ENCODE results near the gene MRPL11.

MRPL11 gene

GRCh38 chr11:66438504-66439466 is at the start of gene MRPL11:
Gene MRPL11 (minus strand): TSS chr11:66438848. CDS start chr11:66438754, 94 bp downstream.
- peak; percentile 71 to 72 for DNase-seq (ENCODE audit: low read depth in 1 of 2, low spot score in 1 of 2)

- DNase-seq (ENCODE audit: low read depth in 1 of 2, low spot score in 1 of 2), result no peak
Observed at GRCh38 chr11:66484806-66485380, 46.2 kb upstream of the MRPL11 start.

- peak; percentile 88 to 92 for DNase-seq (ENCODE audit: low read depth in 1 of 2, low spot score in 1 of 2)
Observed at GRCh38 chr11:66480117-66480938, 41.7 kb upstream of the MRPL11 start, which contains the start of gene DPP3. Gene DPP3 (plus strand): TSS chr11:66480434. CDS start chr11:66482201, 1,767 bp downstream.

GRCh38 chr11:66479394-66480116 is 40.9 kb upstream of the MRPL11 start:
- no peak for DNase-seq (ENCODE audit: low read depth in 1 of 2, low spot score in 1 of 2)

GRCh38 chr11:66478729-66479393 is 40.2 kb upstream of the MRPL11 start:
- DNase-seq (ENCODE audit: low read depth in 1 of 2, low spot score in 1 of 2), result no peak

- no peak for DNase-seq (ENCODE audit: low read depth in 1 of 2, low spot score in 1 of 2)
Observed at GRCh38 chr11:66477263-66478201, 38.9 kb upstream of the MRPL11 start.

- DNase-seq (ENCODE audit: low read depth in 1 of 2, low spot score in 1 of 2), result no peak
Observed at GRCh38 chr11:66476841-66477251, 38.2 kb upstream of the MRPL11 start.

- no peak for DNase-seq (ENCODE audit: low read depth in 1 of 2, low spot score in 1 of 2)
Observed at GRCh38 chr11:66476173-66476840, 37.7 kb upstream of the MRPL11 start.

GRCh38 chr11:66475349-66476172 is 36.9 kb upstream of the MRPL11 start:
- no peak for DNase-seq (ENCODE audit: low read depth in 1 of 2, low spot score in 1 of 2)

GRCh38 chr11:66473608-66474515 is 35.2 kb upstream of the MRPL11 start:
- DNase-seq (ENCODE audit: low read depth in 1 of 2, low spot score in 1 of 2), result no peak

GRCh38 chr11:66473167-66473566 is 34.5 kb upstream of the MRPL11 start:
- no peak for DNase-seq (ENCODE audit: low read depth in 1 of 2, low spot score in 1 of 2)

- DNase-seq (ENCODE audit: low read depth in 1 of 2, low spot score in 1 of 2), result no peak
Observed at GRCh38 chr11:66472054-66472453, 33.4 kb upstream of the MRPL11 start.

GRCh38 chr11:66471142-66471541 is 32.5 kb upstream of the MRPL11 start:
- no peak for DNase-seq (ENCODE audit: low read depth in 1 of 2, low spot score in 1 of 2)

- no peak for DNase-seq (ENCODE audit: low read depth in 1 of 2, low spot score in 1 of 2)
Observed at GRCh38 chr11:66470015-66470414, 31.4 kb upstream of the MRPL11 start.

- no peak for DNase-seq (ENCODE audit: low read depth in 1 of 2, low spot score in 1 of 2)
Observed at GRCh38 chr11:66469441-66469840, 30.8 kb upstream of the MRPL11 start.

- DNase-seq (ENCODE audit: low read depth in 1 of 2, low spot score in 1 of 2), result no peak
Observed at GRCh38 chr11:66468691-66469090, 30.0 kb upstream of the MRPL11 start.

- DNase-seq (ENCODE audit: low read depth in 1 of 2, low spot score in 1 of 2), result no peak
Observed at GRCh38 chr11:66467756-66468155, 29.1 kb upstream of the MRPL11 start.

Measured in activated T-helper 1 cell treated with anti-CD3 and anti-CD28 coated beads, Interleukin-2, amount 50 U/mL, for 16 hours (primary cell).